AG10803 (cell line): ENCODE measurements around the gene GGN.

ENCODE experiments used
- DNase-seq: peaks from one replicate; pipeline ENCODE4 v3.0.0; 2010; ENCODE audit warnings: low read depth
- H3K4me3 ChIP-seq: 2 replicates; pipeline ENCODE4 v1.5.1; 2011; ENCODE audit warnings: mild to moderate bottlenecking, low read length, control low read depth
- TF ChIP-seq, protein P1 (sequence below): conservative IDR thresholded peaks from 2 replicates; pipeline ENCODE4 v1.5.1; 2011; ENCODE audit warnings: mild to moderate bottlenecking, low read length, control low read depth, inconsistent platforms

Gene GGN

DNA sequence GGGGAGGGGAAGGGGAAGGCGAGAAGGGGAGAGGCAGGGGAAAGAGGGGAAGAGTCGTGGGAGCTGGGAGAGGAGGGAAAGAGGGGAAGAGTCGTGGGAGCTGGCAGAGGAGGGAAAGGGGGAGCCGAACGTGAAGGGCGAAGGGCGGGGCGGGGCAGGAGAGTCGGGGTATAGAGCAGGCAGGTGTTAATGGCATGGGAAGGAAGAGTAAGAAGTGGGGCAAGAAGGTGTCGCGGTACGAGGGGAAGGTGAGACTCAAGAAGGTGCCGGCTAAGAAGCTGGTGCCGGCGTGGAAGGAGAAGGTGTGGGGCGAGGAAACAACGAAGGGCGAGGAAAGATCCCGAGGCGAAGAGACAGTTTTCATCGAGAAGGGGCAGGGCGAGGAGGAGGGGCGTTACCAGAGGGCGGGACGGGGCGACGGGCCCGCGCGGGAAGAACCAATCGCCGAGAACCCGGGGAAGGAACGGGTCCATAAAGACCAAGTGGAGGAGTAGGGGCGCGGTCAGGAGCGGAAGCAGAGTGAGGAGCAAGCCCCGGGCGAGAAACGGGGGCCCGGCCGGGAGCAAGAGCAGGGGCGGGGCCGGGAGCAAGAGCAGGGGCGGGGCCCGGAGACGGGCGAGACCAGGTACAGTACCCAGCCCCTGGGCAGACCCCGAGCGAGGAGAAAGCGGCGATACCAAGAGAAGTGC is 51.7 kb downstream of the GGN start:
- TF ChIP-seq, protein P1, sequence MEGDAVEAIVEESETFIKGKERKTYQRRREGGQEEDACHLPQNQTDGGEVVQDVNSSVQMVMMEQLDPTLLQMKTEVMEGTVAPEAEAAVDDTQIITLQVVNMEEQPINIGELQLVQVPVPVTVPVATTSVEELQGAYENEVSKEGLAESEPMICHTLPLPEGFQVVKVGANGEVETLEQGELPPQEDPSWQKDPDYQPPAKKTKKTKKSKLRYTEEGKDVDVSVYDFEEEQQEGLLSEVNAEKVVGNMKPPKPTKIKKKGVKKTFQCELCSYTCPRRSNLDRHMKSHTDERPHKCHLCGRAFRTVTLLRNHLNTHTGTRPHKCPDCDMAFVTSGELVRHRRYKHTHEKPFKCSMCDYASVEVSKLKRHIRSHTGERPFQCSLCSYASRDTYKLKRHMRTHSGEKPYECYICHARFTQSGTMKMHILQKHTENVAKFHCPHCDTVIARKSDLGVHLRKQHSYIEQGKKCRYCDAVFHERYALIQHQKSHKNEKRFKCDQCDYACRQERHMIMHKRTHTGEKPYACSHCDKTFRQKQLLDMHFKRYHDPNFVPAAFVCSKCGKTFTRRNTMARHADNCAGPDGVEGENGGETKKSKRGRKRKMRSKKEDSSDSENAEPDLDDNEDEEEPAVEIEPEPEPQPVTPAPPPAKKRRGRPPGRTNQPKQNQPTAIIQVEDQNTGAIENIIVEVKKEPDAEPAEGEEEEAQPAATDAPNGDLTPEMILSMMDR: no peak
- peak; percentile 94 for DNase-seq
- peak overlapping the region; percentile 94 for H3K4me3 ChIP-seq
